ENCODE measurements around the gene SC5D.

- TF ChIP-seq CTCF (IDR thresholded peaks at IDR 0.05) (no peak), EP300 (IDR thresholded peaks at IDR 0.05; ENCODE audit: low read depth) (no peak)
These were observed 37.3 kb downstream of the SC5D start for GRCh38 chr11:121329781-121330395.

Data from transverse colon (tissue), 3 donors.